RCC 7860 (cell line): ENCODE results near the gene RASSF7.
"Not testable (repeated sequence)": the region's sequence is repeated elsewhere in the genome, so short reads cannot be mapped to it uniquely, and the experiment has no call there.

Source experiments
- DNase-seq: peaks from one replicate; pipeline ENCODE4 v3.0.0-alpha.2; 2015; ENCODE audit warnings: low spot score
- FAIRE-seq: peaks from 2 replicates; lab custom pipeline; 2012; peaks lifted over from hg19 to GRCh38; lab: Jason Lieb, UNC

Gene RASSF7

GRCh38 chr11:563812-564578, 3.2 kb downstream of the RASSF7 start:
- no peak for DNase-seq
- FAIRE-seq = no peak

GRCh38 chr11:565921-566509, 5.2 kb downstream of the RASSF7 start:
- no peak for DNase-seq
- no peak for FAIRE-seq

- FAIRE-seq (no peak), DNase-seq (no peak)
Measured at GRCh38 chr11:567011-567628, 6.3 kb downstream of the RASSF7 start.

DNA sequence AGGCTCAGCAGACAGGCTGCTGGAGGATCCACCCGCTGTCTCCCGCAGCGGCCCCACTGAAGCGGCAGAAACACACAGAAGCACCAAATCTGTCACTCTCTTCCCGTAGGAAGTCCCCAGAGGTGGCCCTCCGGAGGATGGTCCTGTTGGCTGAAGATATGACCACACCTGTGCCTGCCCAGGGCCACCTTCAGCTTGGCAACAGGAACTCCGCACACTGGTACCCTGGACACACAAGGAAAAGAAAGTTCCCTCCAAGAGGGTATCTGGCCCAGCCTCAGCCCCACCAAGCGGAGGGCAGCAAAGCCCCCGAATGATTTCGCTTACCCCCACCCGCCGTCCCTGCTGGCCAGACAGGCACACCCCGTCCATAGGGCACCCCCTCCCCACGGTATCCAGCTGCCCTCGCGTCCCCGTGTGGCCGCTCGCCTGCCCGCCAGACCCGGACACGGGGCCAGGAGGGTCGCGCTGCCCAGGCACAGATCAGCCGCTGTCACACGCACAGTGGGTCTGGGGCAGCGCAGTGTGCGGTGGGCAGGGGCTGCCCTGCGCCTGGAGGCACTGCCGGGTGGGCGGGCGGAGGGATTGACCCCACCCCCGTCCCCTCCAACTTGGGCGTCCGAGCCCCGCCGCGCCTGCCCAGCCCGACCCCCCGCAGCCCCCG, 7.0 kb downstream of the RASSF7 start:
- FAIRE-seq (no peak), DNase-seq (no peak)

DNA sequence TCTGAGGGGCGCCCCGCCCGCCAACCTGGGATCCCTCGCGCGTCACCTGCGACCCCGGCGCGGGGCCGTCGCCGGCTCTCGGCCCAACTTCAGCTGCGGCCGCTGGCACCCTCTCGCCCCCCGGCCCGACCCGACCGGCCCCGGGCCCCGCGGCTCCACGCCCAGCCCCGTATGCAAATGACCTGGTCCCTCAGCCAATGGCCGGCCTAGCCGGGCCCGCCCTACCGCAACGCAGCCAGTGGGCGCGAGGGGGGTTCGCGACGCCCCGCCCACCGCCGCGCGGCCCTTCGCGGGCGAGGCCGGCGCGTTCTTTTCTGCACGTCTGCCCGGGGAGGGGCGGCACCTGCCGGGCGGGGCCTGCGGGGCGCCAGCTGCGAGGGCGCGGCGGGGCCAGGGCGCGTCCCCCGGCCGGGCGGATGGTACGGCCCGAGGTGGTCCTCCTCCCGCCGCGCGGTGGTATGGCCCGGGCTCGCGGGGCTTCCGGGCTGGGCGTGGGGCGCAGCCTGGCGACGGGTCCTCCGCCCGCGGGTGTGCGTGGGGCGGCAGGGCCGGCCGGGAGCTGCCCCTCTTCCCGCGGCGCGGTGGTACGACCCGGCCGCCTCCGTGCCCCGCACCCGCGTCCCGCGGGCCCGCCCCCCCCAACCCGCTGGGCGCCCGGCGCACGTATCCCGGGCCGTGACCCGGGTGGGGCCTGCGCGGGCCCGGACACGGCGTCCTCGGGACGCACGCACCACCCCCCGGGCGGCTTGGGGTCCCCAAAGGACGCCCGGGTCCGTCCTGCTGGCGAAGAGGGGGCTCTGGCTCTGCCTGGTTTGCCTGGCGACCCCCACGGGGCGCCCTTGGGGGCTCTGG, 7.8 kb downstream of the RASSF7 start:
- DNase-seq (peak; percentile 81), FAIRE-seq (no peak)

GRCh38 chr11:569158-569885, 8.6 kb downstream of the RASSF7 start:
- no peak for FAIRE-seq

DNA sequence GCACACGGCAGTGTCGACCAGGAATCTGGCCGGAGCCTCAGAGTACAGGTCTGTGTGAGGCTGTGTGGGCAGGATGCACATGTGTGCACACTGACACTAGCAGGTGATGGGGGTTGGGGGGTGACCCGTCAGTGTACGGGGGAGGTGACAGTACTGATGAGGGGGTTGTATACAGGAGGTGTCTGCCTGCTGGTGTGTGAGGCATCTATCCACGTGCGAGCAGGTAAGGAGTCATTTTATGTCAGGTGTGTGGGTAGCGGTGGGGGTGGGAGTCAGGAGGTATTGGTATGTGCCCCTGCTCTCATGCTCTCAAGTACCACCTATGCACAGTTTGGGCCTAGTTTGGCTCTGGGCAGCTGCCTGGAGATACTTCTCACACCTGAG, 11.0 kb downstream of the RASSF7 start:
- DNase-seq (no peak), FAIRE-seq (no peak)

More at GRCh38 chr11:569158-569885, 8.6 kb downstream of the RASSF7 start:
- no peak for DNase-seq

DNA sequence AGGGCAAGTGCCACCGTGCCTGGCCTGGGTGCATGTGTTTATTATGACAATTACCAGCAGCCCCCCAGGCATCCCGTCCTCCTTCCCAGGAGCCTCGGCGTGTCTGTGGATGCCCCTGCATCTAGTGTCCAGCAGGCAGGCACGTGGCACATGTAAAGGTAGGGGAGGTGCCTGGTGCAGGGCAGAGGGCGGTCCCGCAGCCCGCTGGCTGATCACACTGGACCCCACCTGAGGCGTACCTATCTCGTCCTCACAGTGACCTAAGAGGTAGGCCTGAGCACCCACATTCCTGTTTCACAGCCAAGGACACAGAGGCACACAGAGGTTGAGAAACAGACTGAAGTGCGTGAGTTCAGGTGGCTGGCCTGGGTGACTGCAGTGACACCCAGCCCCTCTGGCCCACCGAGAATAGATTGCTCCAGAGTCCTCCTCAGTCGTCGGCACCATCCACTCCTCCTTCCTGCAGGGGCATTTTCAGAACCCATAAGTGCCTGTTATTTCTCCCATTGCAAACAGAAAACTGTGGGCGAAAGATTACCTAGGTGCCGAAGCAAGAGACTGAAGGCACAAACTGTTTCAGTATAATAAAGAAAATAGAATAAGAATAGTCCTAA, 12.5 kb downstream of the RASSF7 start:
- no peak for DNase-seq
- FAIRE-seq = no peak

DNA sequence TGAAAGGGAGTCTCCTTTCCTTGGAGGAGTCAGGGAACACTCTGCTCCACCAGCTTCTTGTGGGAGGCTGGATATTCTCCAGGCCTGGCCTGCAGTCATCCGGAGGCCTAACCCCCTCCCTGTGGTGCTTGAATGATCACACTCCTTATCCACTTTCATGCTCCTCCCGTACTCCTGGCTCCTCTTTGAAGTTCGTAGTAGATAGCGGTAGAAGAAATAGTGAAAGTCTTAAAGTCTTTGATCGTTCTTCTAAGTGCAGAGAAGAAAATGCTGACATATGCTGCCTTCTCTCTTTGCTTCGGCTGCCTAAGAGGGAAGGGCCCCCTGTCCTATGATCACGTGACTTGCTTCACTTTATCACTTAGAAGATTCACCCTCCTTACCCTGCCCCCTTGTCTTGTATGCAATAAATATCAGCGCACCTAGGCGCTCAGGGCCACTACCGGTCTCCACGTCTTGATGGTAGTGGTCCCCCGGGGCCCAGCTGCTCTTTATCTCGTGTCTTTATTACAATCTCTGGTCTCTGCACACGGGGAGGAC, 13.3 kb downstream of the RASSF7 start:
- FAIRE-seq = peak; percentile 91

GRCh38 chr11:574632-575312, 14.0 kb downstream of the RASSF7 start:
- DNase-seq = no peak
- FAIRE-seq = no peak

More for the DNA sequence above, 13.3 kb downstream of the RASSF7 start:
- DNase-seq = not testable (repeated sequence)

DNA sequence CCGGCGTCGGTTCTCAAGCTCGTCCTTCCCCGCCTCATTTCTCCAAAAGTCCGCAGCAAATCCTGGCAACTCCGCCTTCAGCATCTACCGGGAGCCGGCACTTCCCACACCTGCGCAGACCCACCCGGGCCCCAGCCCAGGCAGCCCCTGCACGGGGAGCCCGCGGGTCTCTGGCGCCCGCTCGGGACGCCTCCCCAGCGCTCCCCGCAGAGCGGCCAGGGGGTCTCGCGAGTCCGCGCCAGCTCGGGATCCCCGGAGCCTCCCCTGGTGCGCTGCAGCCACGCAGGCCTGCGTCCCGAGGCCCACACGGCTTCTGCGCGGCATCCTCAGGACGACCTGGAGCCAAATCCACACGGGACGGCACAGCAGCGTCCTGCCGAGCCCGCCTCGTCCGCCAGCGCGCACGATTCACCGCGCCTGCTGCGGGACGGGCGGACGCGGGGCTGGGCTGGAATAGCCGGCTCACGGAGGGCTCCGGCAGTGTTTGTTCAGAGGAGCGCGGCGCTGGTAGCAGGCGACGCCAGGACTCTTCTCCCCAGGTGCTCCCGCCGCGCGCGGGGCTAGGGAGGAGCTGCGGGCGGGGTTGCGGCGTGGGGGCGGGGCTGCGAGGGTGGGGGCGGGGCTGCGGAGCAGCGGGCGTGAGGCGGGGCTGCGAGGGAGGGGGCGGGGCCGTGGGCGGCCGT, 14.7 kb downstream of the RASSF7 start:
- FAIRE-seq (no peak), DNase-seq (no peak)

GRCh38 chr11:575996-576768, 15.4 kb downstream of the RASSF7 start, which contains the start of gene PHRF1:
PHRF1 (plus strand) TSS chr11:576470; CDS start chr11:581513, 5,043 bp downstream.
- DNase-seq = peak; percentile 83
- no peak for FAIRE-seq

- no peak for DNase-seq
- FAIRE-seq = no peak
Measured at GRCh38 chr11:576811-577610, 16.2 kb downstream of the RASSF7 start.

- DNase-seq = no peak
- FAIRE-seq = no peak
Measured at GRCh38 chr11:577611-577894, 16.8 kb downstream of the RASSF7 start.

DNA sequence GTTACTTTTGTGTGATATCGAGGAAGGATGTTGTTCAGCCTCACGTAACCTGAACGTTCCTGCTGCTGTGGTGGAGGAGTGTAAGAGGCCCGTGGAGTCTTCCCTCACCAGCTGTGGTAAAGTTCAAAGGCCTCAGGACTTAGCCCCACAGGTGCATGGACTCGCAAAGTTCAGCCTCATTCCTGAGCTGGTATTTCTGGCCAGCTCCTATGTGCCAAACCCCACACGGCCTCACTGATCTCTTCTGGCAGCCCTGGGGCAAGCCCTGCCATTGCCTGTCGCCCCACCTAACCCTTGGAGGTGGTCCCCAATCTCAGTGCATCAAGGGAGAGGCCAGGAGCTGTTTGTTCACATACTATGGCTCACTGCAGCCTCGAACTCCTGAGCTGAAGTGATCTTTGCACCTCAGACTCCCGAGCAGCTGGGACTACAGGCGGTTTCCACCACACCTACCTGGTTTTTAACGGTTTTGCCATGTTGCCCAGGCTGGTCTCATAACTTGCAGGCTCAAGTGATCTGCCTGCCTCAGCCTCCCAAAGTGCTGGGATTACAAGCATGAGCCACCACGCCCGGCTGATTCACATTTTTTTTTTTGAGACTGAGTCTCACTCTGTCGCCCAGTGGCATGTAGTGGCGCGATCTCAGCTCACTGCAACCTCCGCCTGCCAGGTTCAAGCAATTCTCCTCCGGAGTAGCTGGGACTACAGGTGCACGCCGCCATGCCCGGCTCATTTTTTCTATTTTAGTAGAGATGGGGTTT, 17.7 kb downstream of the RASSF7 start:
- FAIRE-seq = no peak
- no peak for DNase-seq
